ENCODE results near the gene CDC42EP2.

GRCh38 chr11:65370659-65371049, 56.0 kb downstream of the CDC42EP2 start:
- no peak for TF ChIP-seq CTCF (IDR thresholded peaks at IDR 0.05)
- no peak for TF ChIP-seq POLR2A (IDR thresholded peaks at IDR 0.05)
- no peak for TF ChIP-seq POLR2AphosphoS5 (IDR thresholded peaks at IDR 0.05)

Measured in prostate gland (tissue), 2 donors.